Testis (tissue), 3 donors: ENCODE measurements around the gene FNIP1. TPM values are rescaled to one million over a fixed set of nuclear protein-coding genes. Genes with fewer than 3 reads are reported as not detected.

Source experiments
- DNase-seq: peaks from one replicate; pipeline ENCODE4 v3.0.0-alpha.2; 2019
- H3K27ac ChIP-seq, 2 donors: fragments of 200-600 bp; sonication (generic); one replicate each; pipeline ENCODE4 v1.5.1; 2019
- H3K27me3 ChIP-seq: fragments of 200-600 bp; sonication (generic); one replicate; pipeline ENCODE4 v1.5.1; 2019
- H3K36me3 ChIP-seq: fragments of 200-600 bp; sonication (generic); one replicate; pipeline ENCODE4 v1.5.1; 2017; ENCODE audit warnings: low read depth; ENCODE audit errors: missing control alignments
- H3K4me1 ChIP-seq: fragments of 200-600 bp; sonication (generic); one replicate; pipeline ENCODE4 v1.5.1; 2019
- H3K4me3 ChIP-seq, 2 donors: fragments of 200-600 bp; sonication (generic); one replicate each; pipeline ENCODE4 v1.5.1; 2017 to 2019
- H3K9me3 ChIP-seq: fragments of 200-600 bp; sonication (generic); one replicate; pipeline ENCODE4 v1.5.1; 2017
- POLR2A ChIP-seq: fragments of 450-650 bp; IDR thresholded peaks from one replicate; pipeline ENCODE4 v1.6.1; 2017; ENCODE audit warnings: antibody characterized with exemption, mild to moderate bottlenecking, moderate library complexity
- WGBS, 2 donors: methylation state at CpG; one replicate each; pipeline ENCODE4 v1.1.5; 2018; 5-methylcytosine and 5-hydroxymethylcytosine counted together
- intact Hi-C: fragments of 100-400 bp; cut with DNase I; formaldehyde crosslinking; loops from one replicate; pipeline ENCODE4 v1.15.1; 2023; ENCODE audit warnings: low total_unique reads
- polyA plus RNA-seq: library from polyadenylated mRNA; stranded (reverse); fragments of 350-450 nt; fragmentation: Illumina TruSeq; extraction: RNeasy Lipid Tissue Mini Kit (QIAGEN cat#74804); gene quantifications from one replicate; pipeline ENCODE4 v1.2.3, GENCODE V29; 2014; ENCODE audit warnings: low read depth, low replicate concordance; ENCODE audit not compliant: insufficient read depth
- total RNA-seq, 2 donors: library from RNA; depleted of rRNA; stranded (reverse); fragments of >200 nt; gene quantifications; one replicate each; pipeline ENCODE4 v1.2.3, GENCODE V29; 2016
- TF ChIP-seq, protein P1 (sequence below), 3 experiments: fragments of 450-650 bp in 2 of 3; fragments of 200-600 bp in 1 of 3; sonication (generic) in 1 of 3; IDR thresholded peaks; one replicate each; pipeline ENCODE4 v1.5.1; 2016 to 2019; ENCODE audit warnings: antibody characterized with exemption in 3 of 3, mild to moderate bottlenecking in 2 of 3, moderate library complexity in 1 of 3

Gene FNIP1
- total and polyA plus RNA-seq, 3 donors from 2014 or later: 29.2 to 61.3 (median 60.1) TPM

DNA sequence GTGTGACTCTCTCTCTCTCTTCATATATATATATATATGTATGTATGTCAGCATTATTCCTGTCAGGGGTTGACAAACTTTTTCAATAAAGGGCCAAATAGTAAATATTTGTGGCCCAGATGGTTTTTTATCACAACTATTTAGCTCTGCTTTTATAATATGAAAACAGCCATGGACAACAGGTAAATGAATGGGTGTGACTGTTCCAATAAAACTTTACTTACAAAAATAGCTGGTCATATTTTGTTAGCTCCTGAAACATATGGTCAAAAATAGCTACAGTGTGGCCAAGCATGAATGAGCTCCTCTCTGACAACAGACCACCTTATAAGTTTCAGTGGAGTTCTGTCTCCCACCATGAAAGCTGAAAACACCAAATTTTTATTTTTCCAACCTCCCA is 183.4 kb downstream of the FNIP1 start:
- H3K27ac ChIP-seq: no peak overlapping the region
- H3K36me3 ChIP-seq: no peaks in the 10 kb centered on the region
- no peaks in the 10 kb centered on the region for H3K9me3 ChIP-seq
- no peak for TF ChIP-seq POLR2A
- TF ChIP-seq, protein P1, sequence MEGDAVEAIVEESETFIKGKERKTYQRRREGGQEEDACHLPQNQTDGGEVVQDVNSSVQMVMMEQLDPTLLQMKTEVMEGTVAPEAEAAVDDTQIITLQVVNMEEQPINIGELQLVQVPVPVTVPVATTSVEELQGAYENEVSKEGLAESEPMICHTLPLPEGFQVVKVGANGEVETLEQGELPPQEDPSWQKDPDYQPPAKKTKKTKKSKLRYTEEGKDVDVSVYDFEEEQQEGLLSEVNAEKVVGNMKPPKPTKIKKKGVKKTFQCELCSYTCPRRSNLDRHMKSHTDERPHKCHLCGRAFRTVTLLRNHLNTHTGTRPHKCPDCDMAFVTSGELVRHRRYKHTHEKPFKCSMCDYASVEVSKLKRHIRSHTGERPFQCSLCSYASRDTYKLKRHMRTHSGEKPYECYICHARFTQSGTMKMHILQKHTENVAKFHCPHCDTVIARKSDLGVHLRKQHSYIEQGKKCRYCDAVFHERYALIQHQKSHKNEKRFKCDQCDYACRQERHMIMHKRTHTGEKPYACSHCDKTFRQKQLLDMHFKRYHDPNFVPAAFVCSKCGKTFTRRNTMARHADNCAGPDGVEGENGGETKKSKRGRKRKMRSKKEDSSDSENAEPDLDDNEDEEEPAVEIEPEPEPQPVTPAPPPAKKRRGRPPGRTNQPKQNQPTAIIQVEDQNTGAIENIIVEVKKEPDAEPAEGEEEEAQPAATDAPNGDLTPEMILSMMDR (IDR thresholded peaks at IDR 0.05): no peak
- H3K4me1 ChIP-seq: no peaks in the 10 kb centered on the region
- intact Hi-C loops: no loop called here
- H3K27me3 ChIP-seq: no peaks in the 10 kb centered on the region
- no peak for DNase-seq
- H3K4me3 ChIP-seq: no peak overlapping the region

DNA sequence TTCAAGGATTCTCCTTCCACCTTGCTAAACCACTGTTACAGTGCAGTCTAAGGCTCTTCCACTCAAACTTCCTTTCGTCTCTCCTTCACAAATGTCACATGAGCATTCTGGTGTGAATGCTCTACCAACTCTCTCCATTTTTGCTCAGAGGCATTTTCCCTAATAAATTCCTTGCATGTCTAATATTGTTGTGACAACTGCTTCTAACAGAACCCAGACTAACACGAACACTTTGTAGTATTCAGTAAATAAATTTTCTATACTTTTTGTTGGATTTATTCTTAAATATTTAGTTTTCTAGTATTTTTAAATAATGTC is 185.8 kb downstream of the FNIP1 start:
- Histone ChIP-seq H3K27ac (no peak overlapping the region), H3K36me3 (no peaks in the 10 kb centered on the region), H3K27me3 (no peaks in the 10 kb centered on the region), H3K4me1 (no peaks in the 10 kb centered on the region), H3K9me3 (no peaks in the 10 kb centered on the region), H3K4me3 (no peak overlapping the region)
- intact Hi-C loops: no loop called here
- WGBS, 2 donors: 87 to 91% methylated on average over 2 of the region's 2 CpGs
- no peak for DNase-seq
- TF ChIP-seq POLR2A: no peak
- TF ChIP-seq, protein P1 (IDR thresholded peaks at IDR 0.05): no peak

DNA sequence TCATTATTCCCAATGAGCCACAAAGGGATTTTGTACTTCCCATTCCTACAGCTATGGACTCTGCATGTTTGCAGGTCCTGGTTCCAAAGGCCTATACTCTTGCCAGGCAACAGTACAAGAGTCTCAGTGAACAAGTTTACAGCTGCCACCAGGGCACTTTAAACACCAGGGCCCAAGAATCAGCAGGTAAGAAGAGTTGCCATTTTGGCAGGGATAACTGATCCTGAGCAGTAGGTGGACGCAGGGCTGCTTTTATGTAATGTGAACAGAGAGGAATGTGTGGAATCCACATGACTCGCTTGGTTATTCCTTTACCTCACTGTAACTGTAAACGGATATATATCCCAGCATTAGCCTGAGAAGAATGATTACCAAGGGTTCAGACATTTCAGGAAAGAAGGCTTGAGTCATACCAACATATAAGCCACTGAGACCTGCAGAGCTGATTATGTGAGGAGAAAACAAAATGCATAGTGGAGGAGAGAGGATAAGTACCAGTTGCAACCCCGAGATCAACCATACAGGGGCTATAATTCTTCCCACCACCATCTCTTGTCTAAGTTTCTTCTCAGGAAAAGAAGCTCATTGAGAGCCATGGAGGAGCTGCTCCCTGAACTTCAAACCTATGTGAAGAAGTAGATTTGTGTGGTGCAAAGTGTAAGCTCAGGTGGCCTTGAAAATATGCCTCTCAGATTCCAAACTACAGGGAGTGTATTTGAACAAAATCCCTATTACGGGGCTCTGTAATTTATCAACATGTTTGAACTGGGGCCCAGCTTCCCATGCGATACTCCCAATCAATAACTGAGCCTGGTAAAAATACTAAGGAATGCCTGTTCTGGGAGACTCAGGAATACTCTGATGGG is 186.4 kb downstream of the FNIP1 start:
- TF ChIP-seq, protein P1 (IDR thresholded peaks at IDR 0.05): no peak
- TF ChIP-seq POLR2A: no peak

DNA sequence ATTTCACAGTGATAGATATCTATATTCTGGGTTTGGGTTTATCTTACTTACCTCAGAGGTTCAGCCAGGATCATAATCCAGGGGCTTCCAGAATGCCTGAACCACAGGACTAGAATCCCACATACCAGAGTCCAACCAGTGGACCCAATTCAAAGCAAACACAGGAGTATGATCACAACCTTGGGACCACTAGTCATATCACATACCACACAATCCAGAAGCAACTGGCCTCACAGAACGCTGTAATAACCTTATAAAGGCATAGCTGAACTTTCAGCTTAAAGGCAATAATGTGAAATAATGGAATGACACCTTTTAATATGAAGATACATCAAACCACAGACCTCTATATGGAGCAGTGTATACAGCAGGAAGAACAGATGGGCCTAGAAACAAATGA is 187.0 kb downstream of the FNIP1 start:
- Histone ChIP-seq H3K27me3 (no peaks in the 10 kb centered on the region), H3K27ac (no peak overlapping the region), H3K4me1 (no peaks in the 10 kb centered on the region), H3K36me3 (no peaks in the 10 kb centered on the region), H3K9me3 (no peaks in the 10 kb centered on the region), H3K4me3 (no peak overlapping the region)
- WGBS, 2 donors: 78 to 82% methylated on average over 1 of the region's 1 CpG
- intact Hi-C loops: no loop called here
- DNase-seq: no peak
- no peak for TF ChIP-seq POLR2A
- TF ChIP-seq, protein P1 (IDR thresholded peaks at IDR 0.05): no peak

More for the DNA sequence above, 186.4 kb downstream of the FNIP1 start:
- WGBS, 2 donors: 68 to 70% methylated on average over 6 of the region's 6 CpGs
- no peaks in the 10 kb centered on the region for H3K4me1 ChIP-seq
- no peaks in the 10 kb centered on the region for H3K9me3 ChIP-seq
- no peak overlapping the region for H3K4me3 ChIP-seq
- H3K36me3 ChIP-seq: no peaks in the 10 kb centered on the region
- no peak overlapping the region for H3K27ac ChIP-seq
- no peaks in the 10 kb centered on the region for H3K27me3 ChIP-seq
- intact Hi-C loops: no loop called here
- DNase-seq: no peak

DNA sequence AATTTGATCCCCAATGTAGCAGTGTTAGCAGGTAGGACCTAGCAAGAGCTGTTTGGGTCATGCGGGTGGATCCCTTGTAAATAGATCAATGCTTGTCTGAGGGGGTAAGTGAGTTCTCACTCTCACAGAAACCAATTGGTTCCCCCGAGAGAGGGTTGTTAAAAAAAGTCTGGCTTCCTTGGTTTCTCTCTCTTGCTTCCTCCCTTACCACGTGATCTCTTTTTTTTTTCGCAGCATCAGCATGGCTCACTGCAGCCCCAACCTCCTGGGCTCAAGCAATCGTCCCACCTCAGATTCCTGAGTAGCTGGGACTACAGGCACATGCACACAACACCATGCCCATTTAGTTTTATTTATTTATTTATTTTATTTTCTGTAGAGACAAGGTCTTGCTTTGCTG is 188.2 kb downstream of the FNIP1 start:
- Histone ChIP-seq H3K4me1 (no peaks in the 10 kb centered on the region), H3K4me3 (no peak overlapping the region), H3K9me3 (no peaks in the 10 kb centered on the region), H3K27ac (no peak overlapping the region), H3K27me3 (no peaks in the 10 kb centered on the region), H3K36me3 (no peaks in the 10 kb centered on the region)
- DNase-seq: no peak
- no peak for TF ChIP-seq POLR2A
- TF ChIP-seq, protein P1 (IDR thresholded peaks at IDR 0.05): no peak
- intact Hi-C loops: no loop called here
- whole genome bisulfite sequencing, 2 donors: 85 to 90% methylated on average over 5 of the region's 5 CpGs
